ENCODE results near the gene XDH.

Gene XDH

GRCh38 chr2:31363956-31364750 is 50.4 kb downstream of the XDH start:
- DNase-seq, result no peak

GRCh38 chr2:31362581-31362980 is 52.0 kb downstream of the XDH start:
- DNase-seq, result no peak

GRCh38 chr2:31359229-31359628 is 55.3 kb downstream of the XDH start:
- no peak for DNase-seq

- DNase-seq, result peak; percentile 17
Observed at GRCh38 chr2:31354837-31355236, 59.7 kb downstream of the XDH start.

- no peak for DNase-seq
Observed at GRCh38 chr2:31353179-31353578, 61.4 kb downstream of the XDH start.

GRCh38 chr2:31349684-31350083 is 64.9 kb downstream of the XDH start:
- no peak for DNase-seq

GRCh38 chr2:31349160-31349559 is 65.4 kb downstream of the XDH start:
- no peak for DNase-seq

GRCh38 chr2:31348618-31349017 is 65.9 kb downstream of the XDH start:
- no peak for DNase-seq

- peak; percentile 88 for DNase-seq
Observed at GRCh38 chr2:31347750-31348149, 66.8 kb downstream of the XDH start.

- no peak for DNase-seq
Observed at GRCh38 chr2:31347319-31347718, 67.2 kb downstream of the XDH start.

GRCh38 chr2:31344447-31344846 is 70.1 kb downstream of the XDH start:
- DNase-seq, result no peak

GRCh38 chr2:31341351-31341750 is 73.2 kb downstream of the XDH start:
- DNase-seq, result no peak

- no peak for DNase-seq
Observed at GRCh38 chr2:31339696-31340095, 74.8 kb downstream of the XDH start.

GRCh38 chr2:31337860-31338259 is 76.7 kb downstream of the XDH start:
- DNase-seq, result peak; percentile 90

- peak; percentile 77 for DNase-seq
Observed at GRCh38 chr2:31337197-31337596, 77.3 kb downstream of the XDH start.

GRCh38 chr2:31335921-31336585 is 78.5 kb downstream of the XDH start:
- DNase-seq, result peak; percentile 95

GRCh38 chr2:31334311-31335026 is 80.1 kb downstream of the XDH start:
- no peak for DNase-seq

GRCh38 chr2:31333527-31334183 is 80.9 kb downstream of the XDH start:
- peak; percentile 80 for DNase-seq

GRCh38 chr2:31333046-31333445 is 81.5 kb downstream of the XDH start:
- no peak for DNase-seq

- DNase-seq, result no peak
Observed at GRCh38 chr2:31332521-31332920, 82.0 kb downstream of the XDH start.

- no peak for DNase-seq
Observed at GRCh38 chr2:31331156-31331555, 83.4 kb downstream of the XDH start.

- DNase-seq, result no peak
Observed at GRCh38 chr2:31329081-31329625, 85.4 kb downstream of the XDH start.

- DNase-seq, result no peak
Observed at GRCh38 chr2:31328026-31328425, 86.5 kb downstream of the XDH start.

Measured in EL (cell line).